COLO829 (cell line): Measurements from ENCODE around the gene GRK3.

Experiments
- DNase-seq: peaks from one replicate; pipeline ENCODE4 v3.0.0; 2012; ENCODE audit warnings: low spot score

GRK3 gene

GRCh38 chr22:25663654-25664053 is 99.2 kb downstream of the GRK3 start:
- no peak for DNase-seq

GRCh38 chr22:25666308-25666707 is 101.8 kb downstream of the GRK3 start:
- DNase-seq: no peak

GRCh38 chr22:25668437-25668836 is 104.0 kb downstream of the GRK3 start:
- no peak for DNase-seq

- DNase-seq: no peak
Measured at GRCh38 chr22:25669253-25670069, 105.0 kb downstream of the GRK3 start.

- no peak for DNase-seq
Measured at GRCh38 chr22:25670070-25670461, 105.6 kb downstream of the GRK3 start.

- no peak for DNase-seq
Measured at GRCh38 chr22:25672289-25673084, 108.0 kb downstream of the GRK3 start.

DNA sequence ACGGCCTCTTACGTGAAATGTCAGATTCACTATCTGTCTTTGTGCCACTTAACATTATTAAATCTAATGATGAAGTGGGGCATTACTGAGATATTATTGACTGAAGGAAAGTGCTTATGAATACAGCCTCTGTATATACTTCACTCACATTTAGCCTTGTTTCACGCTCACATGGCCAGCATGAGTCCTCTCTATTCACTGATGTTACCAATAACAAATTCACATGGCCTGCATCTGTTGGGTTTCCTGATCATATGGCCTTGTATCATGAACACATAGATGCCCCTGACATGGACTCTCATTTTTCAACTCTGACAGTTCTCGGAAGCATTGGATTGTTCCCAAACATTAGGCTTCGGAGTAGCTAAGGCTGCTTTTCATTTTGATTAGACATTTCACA is 109.2 kb downstream of the GRK3 start:
- peak; percentile 20 for DNase-seq

- no peak for DNase-seq
Measured at GRCh38 chr22:25677631-25678030, 113.2 kb downstream of the GRK3 start.

- no peak for DNase-seq
Measured at GRCh38 chr22:25680051-25680450, 115.6 kb downstream of the GRK3 start.

DNA sequence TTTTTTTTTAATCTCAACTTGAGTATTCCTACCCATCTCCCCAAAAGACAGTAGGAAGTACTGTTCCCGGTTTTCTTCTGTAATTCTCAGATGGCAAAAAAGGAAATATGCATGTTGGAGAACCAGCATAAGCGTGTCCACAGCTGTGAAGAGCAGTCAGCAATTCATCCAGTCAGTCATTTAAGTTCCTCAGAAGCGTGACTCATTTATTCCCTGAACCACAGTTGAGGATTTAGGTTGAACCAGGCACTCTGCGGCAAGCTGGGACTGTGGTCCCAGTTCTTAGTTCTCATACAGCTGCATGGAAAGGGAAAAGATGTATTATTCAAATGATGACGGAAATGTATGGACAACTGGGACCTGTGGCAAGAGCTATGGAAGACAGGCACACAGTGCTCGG is 116.5 kb downstream of the GRK3 start:
- DNase-seq: no peak

GRCh38 chr22:25682109-25682508 is 117.6 kb downstream of the GRK3 start:
- no peak for DNase-seq

GRCh38 chr22:25688627-25689026 is 124.2 kb downstream of the GRK3 start:
- DNase-seq: no peak

DNA sequence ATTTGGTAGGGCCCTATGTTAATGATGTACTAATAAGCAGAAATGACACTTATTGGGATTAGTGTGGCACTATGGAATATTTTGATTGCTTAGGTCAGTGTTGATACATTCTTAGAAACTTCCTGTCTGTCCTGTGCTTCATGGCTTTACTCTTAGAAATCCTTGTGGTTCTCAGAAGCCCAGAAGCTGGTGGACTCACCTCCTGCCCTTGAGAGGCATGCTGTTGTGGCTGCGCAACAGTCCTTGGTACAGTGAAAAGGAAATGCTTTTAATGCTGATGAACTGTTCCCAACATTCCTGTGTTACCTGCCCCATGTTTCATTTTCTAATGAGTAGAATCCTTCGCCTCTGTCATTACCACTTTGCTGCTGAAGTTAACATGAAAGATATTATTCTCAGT is 125.2 kb downstream of the GRK3 start:
- no peak for DNase-seq

GRCh38 chr22:25690798-25691197 is 126.3 kb downstream of the GRK3 start:
- DNase-seq: no peak

GRCh38 chr22:25692397-25693267 is 128.2 kb downstream of the GRK3 start:
- DNase-seq: no peak

GRCh38 chr22:25693268-25693565 is 128.7 kb downstream of the GRK3 start:
- no peak for DNase-seq

DNA sequence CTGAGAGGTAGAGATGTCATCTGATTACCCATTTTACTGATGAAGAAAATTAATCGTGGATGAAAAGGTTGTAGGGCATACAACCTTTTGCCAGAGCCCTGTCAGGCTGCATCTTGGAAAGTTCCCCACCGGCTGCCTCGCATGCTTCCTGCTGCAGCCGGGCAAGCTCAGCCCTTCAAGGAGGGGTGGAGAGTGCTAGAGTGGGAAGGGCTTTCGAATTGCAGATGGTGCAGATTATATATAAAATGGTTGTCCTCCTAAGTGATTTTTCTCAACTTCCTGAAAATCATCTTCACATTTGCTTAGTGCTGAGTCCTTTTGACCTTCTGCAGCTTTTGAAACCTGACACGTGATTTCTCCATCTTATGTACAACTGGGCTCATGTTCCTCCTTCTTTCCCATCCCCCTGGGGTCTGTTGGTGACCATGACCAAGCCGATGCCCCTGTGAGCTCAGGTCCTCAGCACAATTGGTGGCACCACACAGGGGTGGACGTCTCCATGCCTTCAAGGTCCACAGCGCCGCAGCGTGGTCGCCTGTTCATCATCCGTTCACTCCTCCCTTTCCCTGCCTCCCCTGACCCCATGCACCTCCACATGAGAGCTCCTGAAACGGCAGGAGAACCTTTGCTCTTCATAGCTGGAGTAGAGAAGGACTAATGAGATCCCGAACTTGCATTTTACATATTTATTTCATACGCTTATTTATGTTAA is 129.9 kb downstream of the GRK3 start:
- DNase-seq: no peak

- no peak for DNase-seq
Measured at GRCh38 chr22:25695146-25695545, 130.7 kb downstream of the GRK3 start.

GRCh38 chr22:25696763-25697162 is 132.3 kb downstream of the GRK3 start:
- no peak for DNase-seq

GRCh38 chr22:25697181-25697664 is 132.7 kb downstream of the GRK3 start:
- no peak for DNase-seq

DNA sequence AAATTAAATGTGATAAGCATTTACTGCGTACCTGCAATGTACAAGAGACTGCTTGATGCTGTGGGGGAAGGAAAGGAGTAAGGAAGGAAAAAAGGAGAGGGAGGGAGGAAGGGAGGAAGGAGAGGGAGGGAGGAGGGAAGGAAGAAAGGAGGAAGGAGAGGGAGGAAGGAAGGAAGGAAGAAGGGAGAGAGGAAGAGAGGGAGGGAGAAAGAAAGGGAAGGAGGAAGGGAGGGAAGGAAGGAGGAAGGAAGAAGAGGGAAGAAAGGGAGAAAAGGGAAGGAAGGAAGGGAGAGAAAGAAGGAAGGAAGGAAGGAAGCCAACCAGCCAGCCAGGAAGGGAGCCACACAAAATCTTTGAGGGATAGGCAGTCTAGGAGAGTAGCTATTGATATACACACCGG is 133.5 kb downstream of the GRK3 start:
- DNase-seq: no peak

DNA sequence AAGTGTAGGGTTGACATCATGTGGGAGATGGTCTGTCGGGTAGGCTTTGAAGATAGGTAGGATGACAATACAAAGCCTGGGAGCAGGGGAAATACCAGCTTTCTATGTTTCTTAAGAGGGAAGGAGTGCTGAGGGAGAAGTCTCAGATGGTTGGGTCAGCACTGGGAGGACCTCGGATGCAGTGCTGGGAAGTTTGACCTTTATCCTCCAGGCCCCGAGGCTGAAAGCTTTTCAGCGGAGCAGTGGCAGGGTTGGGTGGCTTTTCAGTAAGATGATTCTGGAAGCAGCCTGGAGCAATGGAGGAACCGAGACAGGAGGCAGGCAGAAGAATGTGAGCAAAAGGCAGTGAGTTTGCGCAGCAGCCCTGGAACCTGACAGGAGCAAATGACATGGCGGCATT is 134.0 kb downstream of the GRK3 start:
- no peak for DNase-seq
